ENCODE measurements around the gene ULK4. TPM values are rescaled to one million over a fixed set of nuclear protein-coding genes. Genes with fewer than 3 reads are reported as not detected.

The ULK4 gene
- total and polyA plus RNA-seq, 2 of the 8 experiments (the other 6 are each of a cell fraction or from before 2014, with no cell fraction given), result 3.0 to 10.8 TPM

DNA sequence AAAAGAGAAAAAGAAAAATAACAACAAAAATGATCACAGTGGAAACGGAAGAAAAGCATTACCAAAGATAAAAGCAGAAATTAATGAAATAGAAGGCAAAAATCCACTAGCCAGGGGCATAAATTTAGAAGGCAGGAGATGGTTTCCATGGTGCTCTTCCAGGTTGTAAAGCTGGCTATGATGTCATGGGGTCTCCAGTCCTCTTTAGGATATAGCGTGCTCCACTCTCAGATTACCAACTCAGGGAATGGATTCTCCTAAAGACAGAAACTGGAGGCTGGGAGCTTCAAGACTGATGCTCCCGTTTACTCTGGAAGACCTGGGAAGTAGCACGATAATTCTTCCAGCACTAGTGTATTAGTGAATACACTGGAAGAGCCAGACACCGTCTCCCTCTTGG, 10.9 kb upstream of the ULK4 start:
- H3K9me3 ChIP-seq (ENCODE audit: insufficient read depth in 2 of 2, low read depth in 1 of 2, low read length in 1 of 2), result no peaks in the 10 kb centered on the region; a peak in 1 of 4 replicates
- H3K56ac ChIP-seq (replicated peaks; ENCODE audit: insufficient read length, low read depth, low read length), result no peak overlapping the region
- no peak for FAIRE-seq
- H2AK5ac ChIP-seq (ENCODE audit: low read depth, low read length), result no peak overlapping the region
- H4K20me1 ChIP-seq (replicated peaks in 1 of 2; ENCODE audit: control insufficient read depth in 1 of 2, insufficient read depth in 2 of 2, low read length in 2 of 2), result peaks cover 0 to 2% of the 10 kb centered on the region in 2 experiments
- no peak overlapping the region for H2BK12ac ChIP-seq (ENCODE audit: low read depth, low read length)
- no peak overlapping the region for H4K91ac ChIP-seq (replicated peaks; ENCODE audit: insufficient read length, low read length)
- no peak overlapping the region for H3K9ac ChIP-seq (replicated peaks in 1 of 4; ENCODE audit: extremely low read depth in 1 of 4, low read depth in 3 of 4, low read length in 3 of 4)
- POLR2A ChIA-PET (ENCODE audit: partially characterized antibody), result no interaction called here
- H3K79me2 ChIP-seq (ENCODE audit: control insufficient read depth in 1 of 2, insufficient read depth in 2 of 2, low read length in 2 of 2), result no peaks in the 10 kb centered on the region
- H3K27ac ChIP-seq (ENCODE audit: low read depth, low read length), result no peak overlapping the region
- no peak overlapping the region for H3K4ac ChIP-seq (replicated peaks; ENCODE audit: insufficient read length, low read depth, low read length)
- no peak overlapping the region for H3K4me3 ChIP-seq (ENCODE audit: extremely low read depth in 1 of 4, insufficient read depth in 2 of 4, low read depth in 3 of 4, low read length in 4 of 4)
- H2AFZ ChIP-seq (ENCODE audit: low read length), result no peak overlapping the region
- H2BK5ac ChIP-seq (ENCODE audit: low read depth, low read length), result no peak overlapping the region
- DNase-seq (ENCODE audit: low read depth in 1 of 2, low spot score in 2 of 2), result no peak
- WGBS, 2 experiments (ENCODE audit: extremely low coverage in 1 of 2, insufficient coverage in 1 of 2, insufficient read length in 1 of 2, insufficient replicate concordance in 2 of 2, low coverage in 1 of 2, low lambda C conversion rate in 2 of 2, missing lambda C conversion rate in 1 of 2), result 92% methylated on average over 5 of the region's 5 CpGs; no CpG with 5 or more reads in 1 of the 2 experiments
- H2BK15ac ChIP-seq (ENCODE audit: low read length), result no peak overlapping the region
- TF ChIP-seq JUN (IDR thresholded peaks at IDR 0.05; ENCODE audit: low read depth, low read length), result no peak
- TF ChIP-seq, protein P1, sequence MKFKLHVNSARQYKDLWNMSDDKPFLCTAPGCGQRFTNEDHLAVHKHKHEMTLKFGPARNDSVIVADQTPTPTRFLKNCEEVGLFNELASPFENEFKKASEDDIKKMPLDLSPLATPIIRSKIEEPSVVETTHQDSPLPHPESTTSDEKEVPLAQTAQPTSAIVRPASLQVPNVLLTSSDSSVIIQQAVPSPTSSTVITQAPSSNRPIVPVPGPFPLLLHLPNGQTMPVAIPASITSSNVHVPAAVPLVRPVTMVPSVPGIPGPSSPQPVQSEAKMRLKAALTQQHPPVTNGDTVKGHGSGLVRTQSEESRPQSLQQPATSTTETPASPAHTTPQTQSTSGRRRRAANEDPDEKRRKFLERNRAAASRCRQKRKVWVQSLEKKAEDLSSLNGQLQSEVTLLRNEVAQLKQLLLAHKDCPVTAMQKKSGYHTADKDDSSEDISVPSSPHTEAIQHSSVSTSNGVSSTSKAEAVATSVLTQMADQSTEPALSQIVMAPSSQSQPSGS (IDR thresholded peaks at IDR 0.05; ENCODE audit: low read length), result no peak
- H3K18ac ChIP-seq (ENCODE audit: extremely low read depth, low read length), result no peak overlapping the region
- H3K4me2 ChIP-seq (ENCODE audit: insufficient read depth in 1 of 2, low read depth in 2 of 2, low read length in 2 of 2), result no peak overlapping the region
- H4K5ac ChIP-seq (ENCODE audit: insufficient read length, low read depth, low read length), result no peak overlapping the region
- no peaks in the 10 kb centered on the region for H3K4me1 ChIP-seq (replicated peaks in 1 of 4; ENCODE audit: control insufficient read depth in 3 of 4, insufficient read depth in 4 of 4, low read length in 3 of 4)
- no peaks in the 10 kb centered on the region for H3K79me1 ChIP-seq (ENCODE audit: low read depth, low read length)
- no peak overlapping the region for H3K14ac ChIP-seq (ENCODE audit: insufficient read length)
- H3K23ac ChIP-seq (ENCODE audit: insufficient read length), result no peak overlapping the region
- no peaks in the 10 kb centered on the region for H3K23me2 ChIP-seq (ENCODE audit: low read depth, low read length)
- H3K36me3 ChIP-seq (ENCODE audit: control insufficient read depth in 2 of 4, insufficient read depth in 4 of 4, low read length in 3 of 4), result no peaks in the 10 kb centered on the region
- no peak overlapping the region for H2BK120ac ChIP-seq (replicated peaks; ENCODE audit: low read depth, low read length)
- H4K8ac ChIP-seq (ENCODE audit: extremely low read depth, insufficient read depth, low read length), result no peak overlapping the region
- CTCF ChIA-PET (ENCODE audit: partially characterized antibody), result interaction anchor here (3.9 kb wide), 1 partner anchor 25 kb away, joined by 16 read pairs; no protein-coding TSS in a partner anchor
- no peaks in the 10 kb centered on the region for H3K27me3 ChIP-seq (replicated peaks in 1 of 4; ENCODE audit: control insufficient read depth in 3 of 4, extremely low read depth in 1 of 4, insufficient read depth in 3 of 4, low read length in 3 of 4)
- H2BK20ac ChIP-seq (ENCODE audit: low read length), result no peak overlapping the region

All from H1 (cell line).